ENCODE results near the gene ZFYVE26. TPM values are rescaled to one million over a fixed set of nuclear protein-coding genes. Genes with fewer than 3 reads are reported as not detected.

ZFYVE26 gene
- total and polyA plus RNA-seq, 10 of the 15 experiments (the other 5 are each of a cell fraction or from before 2014, with no cell fraction given), result 1.00 to 25.6 (median 12.0) TPM

- intact Hi-C loops (cut with micrococcal nuclease; ENCODE audit: unreplicated experiment) (no loop called here), in situ Hi-C loops (cut with MboI) (no loop called here)
- H3K4me3 ChIP-seq, result no peak overlapping the region
- no TSS peak for BruUV-seq (replicated peaks)
- SMC1A ChIA-PET (ENCODE audit: uncharacterized antibody, unreplicated experiment), result no interaction called here
- no peaks in the 10 kb centered on the region for H3K4me1 ChIP-seq (ENCODE audit: control insufficient read depth, insufficient read depth, low read length)
- no peaks in the 10 kb centered on the region for H3K36me3 ChIP-seq (ENCODE audit: control insufficient read depth in 2 of 2, insufficient read depth in 2 of 2, low read length in 1 of 2)
- no peaks in the 10 kb centered on the region for H3K27me3 ChIP-seq (replicated peaks in 1 of 2; ENCODE audit: control insufficient read depth in 2 of 2, insufficient read depth in 2 of 2, low read length in 1 of 2)
- no peaks in the 10 kb centered on the region for H4K20me1 ChIP-seq (ENCODE audit: control insufficient read depth, insufficient read depth)
- no peak overlapping the region for H2AFZ ChIP-seq (ENCODE audit: control insufficient read depth, low read depth, low read length)
- no peaks in the 10 kb centered on the region for H3K9me3 ChIP-seq (replicated peaks; ENCODE audit: control insufficient read depth, insufficient read depth, low read length)
- no peak overlapping the region for H3K9ac ChIP-seq (ENCODE audit: control insufficient read depth, insufficient read depth, low read length)
- no peak overlapping the region for H3K27ac ChIP-seq (ENCODE audit: control insufficient read depth, insufficient read depth)
- CTCF ChIA-PET, result interaction anchor here (1.6 kb wide), 1 partner anchor 31 kb away, joined by 5 read pairs; no protein-coding TSS in a partner anchor
- TF ChIP-seq MTA2 (IDR thresholded peaks at IDR 0.05; ENCODE audit: low read depth) (no peak), PML (IDR thresholded peaks at IDR 0.05; ENCODE audit: low read length) (no peak), BRCA1 (IDR thresholded peaks at IDR 0.05; ENCODE audit: low read depth, low read length) (no peak), ZNF622 (IDR thresholded peaks at IDR 0.05) (no peak), RFX5 (IDR thresholded peaks at IDR 0.05; ENCODE audit: low read depth, low read length) (no peak), IKZF1 (conservative IDR thresholded peaks at IDR 0.05) (no peak)
- RAD21 ChIA-PET (ENCODE audit: unreplicated experiment), result no interaction called here
- no peaks in the 10 kb centered on the region for H3K79me2 ChIP-seq (ENCODE audit: control insufficient read depth, insufficient read depth, low read length)
- DNase-seq (ENCODE audit: low read depth, low spot score) (no peak), FAIRE-seq (no peak), ATAC-seq (no peak)
- WGBS (ENCODE audit: insufficient coverage, insufficient replicate concordance, low lambda C conversion rate, missing lambda C conversion rate), result 80% methylated on average over 10 of the region's 10 CpGs
- POLR2A ChIA-PET, result no interaction called here
- no peak overlapping the region for H3K4me2 ChIP-seq (ENCODE audit: control insufficient read depth, insufficient read depth)
Observed at GRCh38 chr14:67735336-67736147, 80.8 kb downstream of the ZFYVE26 start.

GRCh38 chr14:67734675-67735074 is 81.7 kb downstream of the ZFYVE26 start:
- ChIA-PET POLR2A (no interaction called here), SMC1A (ENCODE audit: uncharacterized antibody, unreplicated experiment) (no interaction called here), RAD21 (ENCODE audit: unreplicated experiment) (no interaction called here), CTCF (no interaction called here)
- Histone ChIP-seq H3K4me3 (no peak overlapping the region), H3K9ac (ENCODE audit: control insufficient read depth, insufficient read depth, low read length) (no peak overlapping the region), H3K9me3 (replicated peaks; ENCODE audit: control insufficient read depth, insufficient read depth, low read length) (no peaks in the 10 kb centered on the region), H3K4me2 (ENCODE audit: control insufficient read depth, insufficient read depth) (no peak overlapping the region), H3K36me3 (ENCODE audit: control insufficient read depth in 2 of 2, insufficient read depth in 2 of 2, low read length in 1 of 2) (no peaks in the 10 kb centered on the region), H3K79me2 (ENCODE audit: control insufficient read depth, insufficient read depth, low read length) (no peaks in the 10 kb centered on the region), H4K20me1 (ENCODE audit: control insufficient read depth, insufficient read depth) (no peaks in the 10 kb centered on the region), H3K27ac (ENCODE audit: control insufficient read depth, insufficient read depth) (no peak overlapping the region), H3K4me1 (ENCODE audit: control insufficient read depth, insufficient read depth, low read length) (no peaks in the 10 kb centered on the region), H2AFZ (ENCODE audit: control insufficient read depth, low read depth, low read length) (no peak overlapping the region), H3K27me3 (replicated peaks in 1 of 2; ENCODE audit: control insufficient read depth in 2 of 2, insufficient read depth in 2 of 2, low read length in 1 of 2) (no peaks in the 10 kb centered on the region)
- BruUV-seq (replicated peaks), result no TSS peak
- no peak for FAIRE-seq
- 62% methylated on average over 3 of the region's 3 CpGs for WGBS (ENCODE audit: insufficient coverage, insufficient replicate concordance, low lambda C conversion rate, missing lambda C conversion rate)
- DNase-seq (ENCODE audit: low read depth, low spot score), result no peak
- TF ChIP-seq YBX1 (IDR thresholded peaks at IDR 0.05), result no peak
- no peak for TF ChIP-seq MAX (IDR thresholded peaks at IDR 0.05; ENCODE audit: low read depth, low read length)
- no peak for TF ChIP-seq POLR2A (IDR thresholded peaks at IDR 0.05; ENCODE audit: low read depth, low read length)
- no peak for TF ChIP-seq SRF (IDR thresholded peaks at IDR 0.05; ENCODE audit: low read depth in 2 of 2, low read length in 2 of 2)
- TF ChIP-seq, protein P1, sequence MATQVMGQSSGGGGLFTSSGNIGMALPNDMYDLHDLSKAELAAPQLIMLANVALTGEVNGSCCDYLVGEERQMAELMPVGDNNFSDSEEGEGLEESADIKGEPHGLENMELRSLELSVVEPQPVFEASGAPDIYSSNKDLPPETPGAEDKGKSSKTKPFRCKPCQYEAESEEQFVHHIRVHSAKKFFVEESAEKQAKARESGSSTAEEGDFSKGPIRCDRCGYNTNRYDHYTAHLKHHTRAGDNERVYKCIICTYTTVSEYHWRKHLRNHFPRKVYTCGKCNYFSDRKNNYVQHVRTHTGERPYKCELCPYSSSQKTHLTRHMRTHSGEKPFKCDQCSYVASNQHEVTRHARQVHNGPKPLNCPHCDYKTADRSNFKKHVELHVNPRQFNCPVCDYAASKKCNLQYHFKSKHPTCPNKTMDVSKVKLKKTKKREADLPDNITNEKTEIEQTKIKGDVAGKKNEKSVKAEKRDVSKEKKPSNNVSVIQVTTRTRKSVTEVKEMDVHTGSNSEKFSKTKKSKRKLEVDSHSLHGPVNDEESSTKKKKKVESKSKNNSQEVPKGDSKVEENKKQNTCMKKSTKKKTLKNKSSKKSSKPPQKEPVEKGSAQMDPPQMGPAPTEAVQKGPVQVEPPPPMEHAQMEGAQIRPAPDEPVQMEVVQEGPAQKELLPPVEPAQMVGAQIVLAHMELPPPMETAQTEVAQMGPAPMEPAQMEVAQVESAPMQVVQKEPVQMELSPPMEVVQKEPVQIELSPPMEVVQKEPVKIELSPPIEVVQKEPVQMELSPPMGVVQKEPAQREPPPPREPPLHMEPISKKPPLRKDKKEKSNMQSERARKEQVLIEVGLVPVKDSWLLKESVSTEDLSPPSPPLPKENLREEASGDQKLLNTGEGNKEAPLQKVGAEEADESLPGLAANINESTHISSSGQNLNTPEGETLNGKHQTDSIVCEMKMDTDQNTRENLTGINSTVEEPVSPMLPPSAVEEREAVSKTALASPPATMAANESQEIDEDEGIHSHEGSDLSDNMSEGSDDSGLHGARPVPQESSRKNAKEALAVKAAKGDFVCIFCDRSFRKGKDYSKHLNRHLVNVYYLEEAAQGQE (IDR thresholded peaks at IDR 0.05; ENCODE audit: low read depth, low read length), result no peak
- no peak for TF ChIP-seq SREBF2 (IDR thresholded peaks at IDR 0.05; ENCODE audit: low read length)
- no peak for TF ChIP-seq KAT2A (conservative IDR thresholded peaks at IDR 0.05; ENCODE audit: control insufficient read depth, low read depth, low read length)
- no peak for TF ChIP-seq ZNF217 (IDR thresholded peaks at IDR 0.05)
- no peak for ATAC-seq
- in situ Hi-C loops (cut with MboI), result no loop called here
- intact Hi-C loops (cut with micrococcal nuclease; ENCODE audit: unreplicated experiment), result no loop called here

Data from GM12878 (cell line).